Measurements from ENCODE around the gene CTPS2. TPM values are rescaled to one million over a fixed set of nuclear protein-coding genes. Genes with fewer than 3 reads are reported as not detected.
"Not testable (repeated sequence)": the region's sequence is repeated elsewhere in the genome, so short reads cannot be mapped to it uniquely, and the experiment has no call there.

The CTPS2 gene
- total and polyA plus RNA-seq, 8 donors, result 10.2 to 56.5 (median 49.1) TPM

DNA sequence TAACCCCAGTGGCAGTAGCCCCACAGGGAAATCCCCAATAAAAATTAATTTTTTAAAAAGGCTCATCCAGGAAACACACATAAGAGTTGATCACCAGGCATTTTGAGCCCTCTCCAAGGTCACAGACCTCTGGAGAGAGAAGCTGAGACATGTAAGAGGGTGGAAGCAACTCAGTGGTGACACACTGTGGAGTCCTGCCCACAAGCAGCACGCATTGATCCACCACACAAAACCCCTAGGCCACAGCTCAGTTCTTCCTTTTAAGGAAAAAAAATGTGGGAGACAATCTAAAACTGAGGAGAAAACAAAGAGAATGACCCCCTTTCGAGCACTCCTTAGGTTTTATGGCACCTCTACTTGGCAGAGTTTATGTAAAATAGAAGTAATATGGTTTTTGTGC, 134.3 kb downstream of the CTPS2 start:
- H3K4me3 ChIP-seq, result no peak overlapping the region
- no peaks in the 10 kb centered on the region for H3K4me1 ChIP-seq
- peaks cover 0 to 11% of the 10 kb centered on the region in 2 donors for H3K9me3 ChIP-seq
- H3K27ac ChIP-seq, result no peak overlapping the region
- ATAC-seq (no peak), DNase-seq (no peak)
- intact Hi-C loops (cut with DNase I), result no loop called here
- no peaks in the 10 kb centered on the region for H3K36me3 ChIP-seq
- no peak for TF ChIP-seq CTCF (IDR thresholded peaks at IDR 0.05)
- H3K27me3 ChIP-seq, result no peaks in the 10 kb centered on the region

- Histone ChIP-seq H3K27me3 (no peaks in the 10 kb centered on the region), H3K4me3 (no peak overlapping the region), H3K9me3 (peaks cover 0 to 11% of the 10 kb centered on the region in 2 donors), H3K27ac (no peak overlapping the region), H3K36me3 (no peaks in the 10 kb centered on the region), H3K4me1 (no peaks in the 10 kb centered on the region)
- TF ChIP-seq CTCF (IDR thresholded peaks at IDR 0.05), result no peak
- intact Hi-C loops (cut with DNase I), result no loop called here
- ATAC-seq (no peak), DNase-seq (no peak)
Observed at GRCh38 chrX:16577483-16578029, 134.9 kb downstream of the CTPS2 start.

- H3K27me3 ChIP-seq; H3K9me3 ChIP-seq; H3K36me3 ChIP-seq; H3K27ac ChIP-seq; H3K4me1 ChIP-seq; H3K4me3 ChIP-seq; intact Hi-C loops (cut with DNase I); DNase-seq; ATAC-seq: not testable (repeated sequence)
Observed at GRCh38 chrX:16575388-16575787, 137.1 kb downstream of the CTPS2 start.

DNA sequence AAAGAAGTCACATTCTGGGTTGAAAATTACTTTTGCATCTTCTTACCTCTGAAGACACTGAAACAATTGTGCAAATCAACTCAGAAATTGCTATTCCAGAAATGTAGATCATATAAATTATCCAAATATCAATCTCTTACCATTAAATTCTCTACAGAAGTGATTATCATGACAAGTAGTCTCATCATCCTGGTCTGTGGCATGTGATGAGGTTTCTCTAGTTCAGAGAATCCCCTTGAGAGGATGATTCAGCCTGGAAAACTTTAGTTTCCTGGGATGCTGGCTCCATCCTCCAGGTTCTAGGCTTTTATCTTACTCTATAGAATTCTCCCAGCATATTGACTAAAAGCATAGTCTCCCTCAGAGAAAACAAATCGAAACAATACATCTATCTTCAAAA, 138.7 kb downstream of the CTPS2 start:
- Histone ChIP-seq H3K36me3 (no peaks in the 10 kb centered on the region), H3K27me3 (no peaks in the 10 kb centered on the region), H3K4me3 (no peak overlapping the region), H3K9me3 (no peaks in the 10 kb centered on the region), H3K27ac (no peak overlapping the region), H3K4me1 (no peaks in the 10 kb centered on the region)
- ATAC-seq (no peak), DNase-seq (no peak)
- TF ChIP-seq CTCF (IDR thresholded peaks at IDR 0.05), result no peak
- intact Hi-C loops (cut with DNase I), result no loop called here

GRCh38 chrX:16567681-16568080, 144.8 kb downstream of the CTPS2 start:
- H3K27me3 ChIP-seq, result no peaks in the 10 kb centered on the region
- ATAC-seq (no peak), DNase-seq (no peak)
- H3K4me1 ChIP-seq, result no peaks in the 10 kb centered on the region
- TF ChIP-seq CTCF (IDR thresholded peaks at IDR 0.05), result no peak
- no peaks in the 10 kb centered on the region for H3K9me3 ChIP-seq
- intact Hi-C loops (cut with DNase I), result no loop called here
- H3K36me3 ChIP-seq, result no peaks in the 10 kb centered on the region
- H3K4me3 ChIP-seq, result no peak overlapping the region
- H3K27ac ChIP-seq, result no peak overlapping the region

- Histone ChIP-seq H3K9me3 (no peaks in the 10 kb centered on the region), H3K27ac (no peak overlapping the region), H3K4me3 (no peak overlapping the region), H3K4me1 (no peaks in the 10 kb centered on the region), H3K27me3 (no peaks in the 10 kb centered on the region), H3K36me3 (no peaks in the 10 kb centered on the region)
- no peak for ATAC-seq
- TF ChIP-seq CTCF (IDR thresholded peaks at IDR 0.05), result no peak
- intact Hi-C loops (cut with DNase I), result no loop called here
- DNase-seq, result no peak
Observed at GRCh38 chrX:16566571-16566970, 145.9 kb downstream of the CTPS2 start.

Measured in left lung (tissue), 10 donors.